ENCODE measurements around the gene LOXHD1.

LOXHD1 gene

GRCh38 chr18:46625069-46625468 is 32.0 kb downstream of the LOXHD1 start:
- no peak for DNase-seq

GRCh38 chr18:46624127-46624526 is 32.9 kb downstream of the LOXHD1 start:
- peak; percentile 14 for DNase-seq

DNA sequence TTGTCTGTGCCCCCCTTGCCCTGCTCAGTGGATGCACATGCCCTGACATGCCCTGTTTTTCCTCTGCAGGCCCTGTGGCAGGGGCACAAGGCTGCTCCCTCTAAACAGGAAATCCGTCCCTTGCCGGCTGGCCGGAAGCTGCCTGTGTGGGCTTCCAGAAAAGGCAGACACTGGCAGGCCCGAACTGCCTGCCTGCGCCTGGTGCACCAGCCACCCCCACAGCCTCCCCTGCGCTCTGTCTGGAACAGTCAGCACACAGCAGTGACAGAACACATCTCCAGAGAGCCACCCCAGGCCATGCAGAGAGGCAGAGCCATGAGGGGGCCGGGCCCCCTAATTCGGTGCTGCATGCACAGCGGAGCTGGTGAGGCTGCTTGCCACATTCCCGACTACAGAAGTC is 33.5 kb downstream of the LOXHD1 start:
- peak; percentile 18 for DNase-seq

GRCh38 chr18:46622999-46623398 is 34.0 kb downstream of the LOXHD1 start:
- no peak for DNase-seq

- no peak for DNase-seq
Observed at GRCh38 chr18:46622451-46622850, 34.6 kb downstream of the LOXHD1 start.

GRCh38 chr18:46621871-46622270 is 35.1 kb downstream of the LOXHD1 start:
- no peak for DNase-seq

DNA sequence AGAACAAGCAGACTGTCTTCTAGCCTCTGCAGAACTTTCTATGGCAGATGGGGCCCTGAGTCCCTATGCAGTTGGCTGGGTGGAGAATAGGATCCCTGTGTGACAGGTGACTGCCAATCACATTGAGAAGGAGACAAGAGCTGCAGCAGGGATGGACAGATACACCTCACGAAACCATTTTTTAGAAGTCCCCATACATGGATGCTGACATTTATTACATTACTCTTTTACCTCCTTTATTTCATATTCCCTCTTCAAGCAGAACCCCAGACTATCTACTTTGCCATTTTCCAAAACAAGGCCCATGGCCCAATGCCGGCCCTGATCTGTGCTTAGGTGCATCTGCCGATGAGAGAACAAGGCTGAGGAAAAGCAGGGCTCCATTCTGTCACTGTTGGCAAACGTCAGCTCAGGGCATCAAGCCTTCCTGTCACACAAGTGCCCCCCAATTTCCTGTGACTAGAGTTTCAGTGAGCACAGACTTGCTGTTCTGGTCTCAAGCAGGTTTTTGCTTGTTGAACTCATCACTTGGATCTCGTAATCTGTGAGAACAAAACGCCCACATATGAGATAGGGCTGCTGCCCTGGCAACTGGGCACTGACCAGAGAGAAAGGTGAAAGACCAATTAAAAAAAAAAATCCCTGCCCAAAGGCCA is 35.8 kb downstream of the LOXHD1 start:
- no peak for DNase-seq

- no peak for DNase-seq
Observed at GRCh38 chr18:46619559-46619958, 37.5 kb downstream of the LOXHD1 start.

DNA sequence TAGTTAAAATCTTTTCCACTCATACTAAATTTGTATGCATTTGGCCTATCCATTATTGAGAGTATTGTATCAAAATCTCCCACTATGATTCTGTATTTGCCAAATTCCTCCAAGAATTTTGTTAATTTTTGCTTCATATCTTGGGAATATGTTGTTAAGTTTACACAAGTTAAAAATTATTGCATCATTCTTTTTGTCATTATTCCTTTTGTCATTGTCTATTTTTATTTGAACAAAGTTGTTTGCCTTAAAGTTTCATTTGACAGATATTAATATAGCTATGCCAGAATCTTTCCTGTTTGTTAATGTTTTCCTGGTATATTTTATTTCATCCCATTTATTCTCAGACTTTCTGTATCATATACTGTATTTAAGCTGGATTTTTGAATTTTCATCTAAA is 41.3 kb downstream of the LOXHD1 start:
- DNase-seq: no peak

GRCh38 chr18:46609048-46609447 is 48.0 kb downstream of the LOXHD1 start:
- DNase-seq: no peak

- no peak for DNase-seq
Observed at GRCh38 chr18:46607926-46608325, 49.1 kb downstream of the LOXHD1 start.

DNA sequence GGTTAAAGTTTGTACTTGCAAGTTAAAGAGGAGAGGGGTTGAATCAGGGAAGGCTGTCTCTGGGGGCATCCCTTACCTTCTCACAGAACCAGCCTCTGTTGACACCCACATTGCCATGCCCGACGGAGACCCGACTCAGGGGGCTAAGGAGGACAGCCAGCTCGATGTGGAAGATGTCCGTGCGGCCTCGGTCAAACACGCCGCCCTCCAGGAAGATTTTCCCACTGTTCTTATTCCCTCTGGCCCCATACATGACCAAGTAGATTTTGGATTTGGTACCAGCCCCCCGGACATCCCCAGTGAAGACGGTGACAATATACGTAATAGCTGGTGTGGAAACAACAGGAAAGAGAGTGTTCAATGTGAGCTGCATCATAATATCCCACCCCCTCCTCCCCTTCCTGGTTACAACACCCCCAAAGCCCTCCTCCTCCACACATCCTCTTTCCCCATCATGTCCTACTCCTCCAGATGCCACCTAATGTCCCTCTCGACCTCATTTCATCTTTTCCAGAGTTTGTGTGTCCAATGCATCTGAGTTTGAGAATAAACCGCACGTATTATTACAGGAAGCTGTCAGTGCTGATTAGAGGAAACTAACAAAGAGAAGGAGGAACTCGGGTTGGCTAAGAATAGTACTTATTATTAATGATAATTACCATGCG is 55.7 kb downstream of the LOXHD1 start:
- no peak for DNase-seq

- no peak for DNase-seq
Observed at GRCh38 chr18:46596119-46596518, 60.9 kb downstream of the LOXHD1 start.

GRCh38 chr18:46591783-46592391 is 65.1 kb downstream of the LOXHD1 start:
- DNase-seq: no peak

- no peak for DNase-seq
Observed at GRCh38 chr18:46590103-46590502, 66.9 kb downstream of the LOXHD1 start.

- no peak for DNase-seq
Observed at GRCh38 chr18:46588971-46589660, 67.9 kb downstream of the LOXHD1 start.

- DNase-seq: no peak
Observed at GRCh38 chr18:46587600-46587999, 69.4 kb downstream of the LOXHD1 start.

GRCh38 chr18:46583711-46584110 is 73.3 kb downstream of the LOXHD1 start:
- no peak for DNase-seq

- no peak for DNase-seq
Observed at GRCh38 chr18:46581648-46582047, 75.4 kb downstream of the LOXHD1 start.

DNA sequence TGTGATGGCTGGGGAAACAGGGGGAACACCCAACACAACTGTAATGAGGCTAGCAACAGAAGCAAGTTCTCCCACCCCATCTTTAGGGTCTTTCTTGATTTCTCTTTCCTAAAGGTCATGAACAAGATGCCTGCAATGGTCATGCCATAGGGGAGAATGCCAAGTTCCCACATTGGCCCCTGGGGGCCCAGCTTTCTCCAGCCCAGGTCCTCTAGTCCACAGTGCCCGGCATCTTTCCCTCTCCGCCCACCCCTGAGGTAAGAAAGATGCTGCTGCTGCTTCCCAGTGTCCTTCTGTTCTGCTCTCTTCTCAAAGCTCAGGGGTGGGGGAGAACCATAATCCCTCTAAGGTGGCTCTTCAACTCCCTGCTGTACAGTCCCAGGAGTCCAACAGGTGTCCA is 78.0 kb downstream of the LOXHD1 start:
- no peak for DNase-seq

DNA sequence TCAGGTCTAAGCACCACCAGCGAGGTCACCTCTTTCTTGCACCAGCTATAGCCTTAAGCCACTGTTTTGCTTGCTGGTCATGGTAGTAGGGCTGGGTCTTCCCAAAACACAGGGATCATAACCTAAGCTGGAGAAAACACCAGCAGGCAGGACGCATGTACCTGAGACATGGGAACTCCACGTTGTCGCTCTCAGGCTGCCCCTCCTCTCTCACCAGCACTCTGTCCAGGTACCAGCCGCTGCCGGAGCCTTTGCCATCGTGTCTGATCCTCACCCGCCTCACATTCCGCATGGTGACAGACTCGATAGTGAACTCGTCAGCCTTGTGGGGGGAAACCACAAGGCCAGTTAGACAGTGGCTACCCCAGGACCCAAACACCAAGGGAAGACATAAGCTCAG is 79.5 kb downstream of the LOXHD1 start:
- DNase-seq: no peak

DNA sequence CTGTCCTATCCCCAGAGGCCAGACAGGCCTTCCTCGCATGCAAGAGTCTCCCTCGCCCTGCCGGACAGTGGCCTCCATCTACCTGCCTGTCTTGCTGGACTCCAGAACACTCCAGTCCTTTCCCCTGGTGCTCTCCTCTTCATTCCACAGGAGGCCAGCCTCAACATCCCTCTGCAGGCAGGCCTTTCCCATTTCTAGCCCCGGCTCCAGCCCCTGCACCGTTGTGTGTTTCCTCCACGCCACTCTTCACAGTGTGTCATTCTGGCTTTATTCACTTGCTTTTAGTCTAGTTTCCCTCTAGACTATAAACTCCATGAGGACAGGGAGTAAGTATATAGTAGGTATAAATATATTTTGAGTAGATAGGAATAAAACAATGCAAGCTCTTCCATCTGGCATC is 81.2 kb downstream of the LOXHD1 start:
- no peak for DNase-seq

DNA sequence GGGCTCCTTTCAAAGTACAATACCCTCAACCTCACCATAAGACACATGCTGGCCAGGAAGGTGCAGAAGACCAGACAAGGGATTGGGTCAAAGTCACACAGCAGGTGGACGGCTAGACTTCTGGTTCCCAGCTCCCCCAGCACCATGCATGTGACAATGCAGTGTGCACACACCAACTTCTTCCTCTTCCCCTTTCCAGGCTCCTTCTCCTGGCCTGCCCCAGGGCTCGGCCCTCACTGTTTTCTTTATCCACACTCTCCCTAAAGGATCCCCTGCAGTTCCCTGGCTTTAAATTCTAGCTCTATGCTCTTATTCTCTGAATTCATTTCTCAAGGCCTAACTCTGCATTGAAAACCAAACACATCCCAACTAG is 82.3 kb downstream of the LOXHD1 start:
- DNase-seq: no peak
